HG02759 (cell line): ENCODE measurements around the gene WDFY3.

Experiments used
- ATAC-seq: cut with Tn5 transposase; IDR thresholded peaks from one replicate; pipeline ENCODE4 v1.9.1; 2021; ENCODE audit warnings: mild to moderate bottlenecking, moderate library complexity; ENCODE audit not compliant: unreplicated experiment

Gene WDFY3, protein sequence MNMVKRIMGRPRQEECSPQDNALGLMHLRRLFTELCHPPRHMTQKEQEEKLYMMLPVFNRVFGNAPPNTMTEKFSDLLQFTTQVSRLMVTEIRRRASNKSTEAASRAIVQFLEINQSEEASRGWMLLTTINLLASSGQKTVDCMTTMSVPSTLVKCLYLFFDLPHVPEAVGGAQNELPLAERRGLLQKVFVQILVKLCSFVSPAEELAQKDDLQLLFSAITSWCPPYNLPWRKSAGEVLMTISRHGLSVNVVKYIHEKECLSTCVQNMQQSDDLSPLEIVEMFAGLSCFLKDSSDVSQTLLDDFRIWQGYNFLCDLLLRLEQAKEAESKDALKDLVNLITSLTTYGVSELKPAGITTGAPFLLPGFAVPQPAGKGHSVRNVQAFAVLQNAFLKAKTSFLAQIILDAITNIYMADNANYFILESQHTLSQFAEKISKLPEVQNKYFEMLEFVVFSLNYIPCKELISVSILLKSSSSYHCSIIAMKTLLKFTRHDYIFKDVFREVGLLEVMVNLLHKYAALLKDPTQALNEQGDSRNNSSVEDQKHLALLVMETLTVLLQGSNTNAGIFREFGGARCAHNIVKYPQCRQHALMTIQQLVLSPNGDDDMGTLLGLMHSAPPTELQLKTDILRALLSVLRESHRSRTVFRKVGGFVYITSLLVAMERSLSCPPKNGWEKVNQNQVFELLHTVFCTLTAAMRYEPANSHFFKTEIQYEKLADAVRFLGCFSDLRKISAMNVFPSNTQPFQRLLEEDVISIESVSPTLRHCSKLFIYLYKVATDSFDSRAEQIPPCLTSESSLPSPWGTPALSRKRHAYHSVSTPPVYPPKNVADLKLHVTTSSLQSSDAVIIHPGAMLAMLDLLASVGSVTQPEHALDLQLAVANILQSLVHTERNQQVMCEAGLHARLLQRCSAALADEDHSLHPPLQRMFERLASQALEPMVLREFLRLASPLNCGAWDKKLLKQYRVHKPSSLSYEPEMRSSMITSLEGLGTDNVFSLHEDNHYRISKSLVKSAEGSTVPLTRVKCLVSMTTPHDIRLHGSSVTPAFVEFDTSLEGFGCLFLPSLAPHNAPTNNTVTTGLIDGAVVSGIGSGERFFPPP (N-terminal part only)

DNA sequence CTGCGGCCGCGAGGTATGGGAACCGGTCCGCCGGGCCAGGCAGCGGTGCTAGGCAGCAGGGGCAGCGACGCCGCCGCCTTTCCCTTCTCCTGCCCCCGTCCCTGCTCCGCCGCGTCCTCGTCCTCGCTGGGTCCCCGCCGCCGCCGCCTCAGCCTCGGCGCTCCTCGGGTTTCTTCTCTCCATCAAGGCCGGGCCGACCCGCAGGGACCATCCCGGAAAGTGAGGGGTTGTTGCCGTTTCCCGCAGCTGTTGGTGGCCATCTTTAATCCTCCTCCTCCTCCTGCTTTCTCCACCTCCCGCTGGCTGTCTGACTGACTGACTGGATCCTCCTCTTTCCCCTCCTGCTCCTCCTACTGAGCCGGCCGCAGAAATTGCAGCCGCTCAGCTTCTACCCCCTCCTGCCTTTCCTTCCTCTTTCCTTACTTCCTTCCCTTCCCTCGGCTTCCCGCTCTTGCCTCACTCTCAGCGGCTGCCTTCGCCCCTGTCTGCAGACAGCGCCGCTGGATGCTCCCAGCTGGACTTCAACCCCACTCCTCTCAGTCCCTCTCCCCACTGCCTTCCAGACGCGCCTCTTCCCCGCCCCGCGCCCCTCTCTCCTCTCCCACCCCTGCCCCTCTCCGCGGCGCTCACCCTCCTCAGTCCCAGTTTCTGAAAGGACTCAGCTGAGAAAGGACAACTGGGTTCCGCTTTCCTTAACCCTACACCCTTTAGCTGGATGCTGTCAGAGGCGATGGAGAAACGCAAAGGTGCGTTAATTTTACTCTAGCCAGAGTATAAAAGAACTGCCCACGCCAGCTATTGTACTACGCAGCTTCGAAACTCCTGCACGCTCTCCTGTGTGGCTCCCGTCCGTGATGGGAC lies at the start of gene WDFY3:
Gene WDFY3, minus strand, starts transcription at position 309 of the 861 bp plus-strand sequence. CDS start 106,099 bp downstream, outside the sequence.
- ATAC-seq: peak; percentile 59

DNA sequence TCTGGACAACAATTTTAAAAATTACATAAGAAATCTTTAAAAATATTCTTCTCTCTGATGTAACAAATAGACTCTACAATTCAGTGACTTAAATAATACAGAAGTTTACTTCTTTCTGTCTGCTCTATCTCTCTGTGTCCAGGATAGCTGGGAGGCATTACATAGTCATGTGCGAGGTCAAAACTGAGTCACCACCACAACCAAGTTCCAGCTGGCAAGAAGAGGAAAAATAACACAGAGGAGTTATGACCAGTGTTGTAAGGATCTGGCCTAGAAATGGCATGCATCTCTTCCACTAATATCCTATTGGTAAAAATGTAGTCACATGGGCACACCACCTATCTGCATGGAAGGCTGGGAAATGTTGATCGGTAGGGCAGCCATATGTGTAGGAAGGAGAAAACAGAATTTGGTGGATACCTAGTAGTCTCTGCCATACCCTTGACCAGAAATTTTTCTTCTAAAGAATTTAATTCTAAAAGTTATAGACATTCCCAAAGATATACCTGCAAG lies 39.4 kb upstream of the WDFY3 start:
- no peak for ATAC-seq

DNA sequence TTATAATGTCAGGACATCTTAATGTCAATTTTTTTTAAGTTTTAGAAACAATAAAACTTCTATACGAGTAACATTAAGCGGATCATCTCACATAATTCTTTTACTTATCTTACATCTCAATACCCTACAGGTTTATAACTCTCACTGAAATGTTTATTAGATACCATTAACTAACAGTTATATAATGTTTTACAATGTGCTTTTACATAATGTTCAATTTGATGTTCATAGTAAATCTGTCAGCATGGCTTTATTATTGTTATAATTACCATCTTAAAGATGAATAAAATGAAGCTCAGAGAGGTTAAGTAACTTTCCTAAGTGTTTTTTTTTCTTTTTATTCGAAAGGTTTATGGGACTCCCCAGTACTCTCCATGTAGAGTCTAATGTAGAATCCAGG lies 33.9 kb upstream of the WDFY3 start:
- no peak for ATAC-seq

DNA sequence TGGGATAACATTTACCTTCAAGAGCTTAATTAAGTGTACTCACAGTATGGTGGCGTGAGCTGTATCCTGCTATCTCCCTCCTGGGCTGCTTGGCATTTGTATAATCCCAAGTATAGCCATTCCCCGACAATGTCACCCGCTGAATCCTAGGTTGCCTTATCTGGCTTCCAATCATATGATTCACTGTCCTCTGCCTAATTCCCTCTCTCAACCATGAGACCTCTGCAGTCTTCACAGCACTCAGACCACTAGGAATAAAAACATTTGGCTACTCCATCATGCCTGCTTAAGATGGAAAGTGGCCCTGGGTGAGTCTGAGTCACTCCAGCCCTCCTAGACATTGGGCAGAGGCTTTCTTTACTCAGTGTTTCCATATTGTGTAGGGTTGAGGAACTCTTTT lies 28.9 kb upstream of the WDFY3 start:
- ATAC-seq: no peak

DNA sequence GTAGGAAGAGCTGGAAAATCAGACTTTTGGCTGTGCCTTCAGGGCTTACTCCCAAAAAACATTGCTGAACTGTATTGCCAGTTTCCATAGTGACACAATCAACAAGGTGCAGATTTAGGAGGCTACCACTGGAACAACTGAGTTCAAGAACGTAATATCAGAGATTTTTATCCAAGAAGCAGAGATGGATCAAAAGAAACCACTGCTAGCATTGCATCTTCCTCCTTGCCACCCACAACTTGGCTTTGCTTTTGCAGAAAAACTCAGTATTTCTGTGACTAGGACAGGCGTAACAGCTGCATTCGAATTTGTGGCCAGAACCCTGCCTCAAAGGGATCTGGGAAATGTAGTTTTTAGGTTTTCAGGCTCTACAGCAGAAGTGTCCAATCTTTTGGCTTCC lies 27.8 kb upstream of the WDFY3 start:
- no peak for ATAC-seq

DNA sequence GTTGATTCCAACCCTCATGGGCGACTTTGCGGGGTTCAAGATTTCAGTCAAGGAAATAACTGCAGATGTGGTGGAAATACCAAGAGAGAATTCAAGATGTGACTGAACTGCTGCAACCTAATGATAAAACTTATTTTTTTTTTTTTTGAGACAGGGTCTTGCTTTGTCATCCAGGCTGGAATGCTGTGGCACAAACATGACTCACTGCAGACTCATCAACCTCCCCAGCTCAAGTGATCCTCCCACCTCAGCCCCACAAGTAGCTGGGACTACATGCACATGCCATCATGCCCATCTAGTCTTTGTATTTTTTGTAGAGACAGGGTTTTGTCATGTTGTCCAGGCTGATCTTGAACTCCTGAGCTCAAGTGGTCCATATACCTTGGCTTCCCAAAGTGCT lies 19.5 kb upstream of the WDFY3 start:
- no peak for ATAC-seq

DNA sequence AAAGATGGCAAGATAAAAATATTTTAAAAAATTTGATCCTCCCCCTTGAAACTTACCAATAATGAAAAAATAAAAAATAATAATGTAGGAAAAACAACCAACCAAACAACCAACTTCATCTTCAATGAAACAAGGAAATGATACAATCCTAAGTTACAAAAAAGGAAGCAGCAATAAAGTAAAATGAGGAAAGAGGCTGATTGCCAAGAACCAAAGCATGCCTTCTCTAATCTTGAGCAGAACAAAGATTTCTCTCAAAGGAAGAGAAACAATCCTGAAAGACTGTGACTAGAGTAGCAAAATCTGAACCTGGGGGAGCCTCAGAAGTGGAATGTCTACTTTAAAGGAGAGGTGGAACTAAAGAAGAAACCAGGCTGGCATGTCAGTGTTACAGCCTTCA lies 10.9 kb upstream of the WDFY3 start:
- ATAC-seq: no peak

DNA sequence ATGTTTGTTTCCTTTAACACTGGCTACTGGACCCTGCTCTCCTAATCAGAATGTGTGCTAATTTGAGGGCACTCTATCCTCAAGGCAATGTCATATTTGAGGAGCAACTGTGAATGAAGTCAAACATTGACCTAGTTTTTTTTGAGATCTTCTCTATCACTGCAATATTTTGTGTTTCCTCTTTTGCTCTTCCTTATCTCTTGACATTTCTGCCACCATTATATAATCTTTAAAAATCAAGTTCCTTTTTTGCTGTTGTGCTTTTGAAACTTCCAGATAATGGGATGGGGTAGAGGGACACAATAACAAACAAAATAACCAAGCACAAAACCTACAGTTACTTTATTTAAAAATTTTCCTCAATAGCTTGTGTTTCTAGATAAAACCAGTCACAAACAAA lies 7.4 kb upstream of the WDFY3 start:
- ATAC-seq: no peak

DNA sequence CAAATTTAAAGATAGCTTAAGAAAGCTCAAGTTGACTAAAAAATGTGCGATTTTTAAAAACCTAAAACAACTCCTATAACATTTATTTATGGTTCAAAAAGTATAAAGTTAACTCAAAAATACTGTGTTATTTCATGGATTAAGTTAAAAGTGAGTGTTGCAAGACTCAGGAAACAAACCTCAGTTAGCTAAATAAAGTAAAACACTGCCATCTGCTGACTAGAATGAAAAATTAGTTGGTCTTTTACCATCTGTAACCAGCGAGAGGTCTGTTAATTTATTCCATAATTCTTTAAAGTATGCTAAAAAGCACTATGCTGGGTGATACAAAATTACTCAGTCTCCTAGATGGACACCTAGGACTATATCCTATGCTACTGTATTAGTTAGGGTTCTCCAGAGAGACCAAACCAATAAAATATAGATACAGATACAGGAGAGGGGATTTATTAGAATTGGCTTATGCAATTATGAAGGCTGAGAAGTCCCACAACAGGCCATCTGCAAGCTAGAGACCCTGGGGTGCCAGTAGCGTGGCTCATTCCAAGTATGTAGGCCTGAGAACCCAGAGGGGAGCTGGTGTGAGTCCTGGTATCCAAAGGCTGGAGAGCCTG lies 4.9 kb upstream of the WDFY3 start:
- no peak for ATAC-seq

DNA sequence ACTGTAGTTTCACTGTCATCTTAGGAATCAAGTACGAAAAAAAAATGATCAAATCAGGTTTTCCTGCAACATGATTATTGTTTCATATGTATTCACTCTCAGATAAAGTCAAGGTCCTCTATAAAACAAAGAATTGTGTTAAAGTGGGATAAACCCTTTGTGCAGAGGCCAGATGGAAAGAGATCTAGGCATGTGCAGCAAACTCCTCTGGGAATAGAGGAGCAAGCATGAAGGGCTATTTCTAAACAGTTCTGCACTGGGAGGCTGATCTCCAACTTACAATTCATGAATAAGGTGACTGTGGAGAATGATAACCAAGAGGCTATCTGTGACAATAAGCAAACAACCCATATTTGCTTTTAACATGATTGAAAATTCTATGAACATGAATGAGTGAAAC lies 2.4 kb upstream of the WDFY3 start:
- ATAC-seq: no peak

DNA sequence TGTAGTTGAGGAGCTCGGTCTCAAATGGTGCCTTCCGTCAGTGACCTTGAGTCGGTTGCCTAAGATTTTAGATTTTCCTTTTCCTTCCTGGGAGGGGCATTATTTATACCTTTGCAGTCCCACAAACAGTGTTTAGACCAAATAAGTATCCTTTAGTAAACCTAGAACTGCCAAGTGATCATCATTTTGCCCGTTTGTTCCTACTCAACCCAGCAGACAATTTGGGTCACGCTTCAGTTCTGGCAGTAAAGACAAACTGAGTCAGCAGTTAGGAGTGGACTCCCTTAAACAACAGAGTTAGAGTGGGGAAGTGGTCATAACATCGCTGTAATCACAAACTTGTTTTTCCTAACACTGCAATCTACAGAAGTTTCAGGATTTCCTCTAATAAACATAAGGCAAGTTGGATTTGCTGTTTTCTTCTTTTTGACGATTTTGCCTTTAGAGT lies 777 bp upstream of the WDFY3 start:
- no peak for ATAC-seq

DNA sequence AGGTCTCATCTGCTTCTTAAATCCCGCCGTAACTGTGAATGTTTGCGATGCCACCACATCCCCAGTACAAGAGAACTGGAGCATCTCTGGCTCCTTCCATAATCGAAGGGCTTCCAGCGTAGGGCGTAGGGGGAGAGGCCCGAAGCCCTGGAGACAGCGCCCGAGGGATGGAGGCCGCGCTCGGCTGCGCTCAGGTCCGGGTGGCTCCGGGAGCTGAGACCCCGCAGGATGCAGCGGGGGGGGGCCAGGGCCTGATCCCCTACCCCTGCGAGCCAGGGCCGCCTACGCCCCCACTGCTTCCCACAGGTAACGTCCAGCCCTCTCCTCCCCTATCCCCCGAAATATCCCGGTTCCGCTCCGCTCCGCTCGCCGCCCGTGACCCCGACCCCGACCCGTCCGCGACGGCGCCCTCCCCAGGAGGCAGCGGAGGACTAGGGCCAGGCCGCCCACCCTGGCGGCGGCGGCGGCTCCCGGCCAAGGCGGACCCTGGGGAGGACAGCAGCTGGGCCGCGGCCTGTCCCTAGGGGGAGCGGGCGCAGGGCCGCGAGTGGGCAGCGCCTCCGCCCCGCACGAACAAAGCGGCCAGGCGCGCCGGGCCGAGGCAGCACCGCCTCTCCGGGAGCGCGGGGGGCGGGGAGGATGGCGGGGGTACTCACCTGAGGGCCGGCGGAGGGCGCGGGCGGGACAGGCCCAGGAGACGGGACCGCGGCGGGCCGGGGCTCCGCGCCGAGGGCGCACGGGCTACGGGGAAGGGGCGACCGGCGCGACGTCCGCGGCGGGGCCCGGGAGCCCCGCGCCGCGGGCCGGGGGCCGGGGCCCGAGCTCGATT lies 723 bp downstream of the WDFY3 start:
- peak; percentile 35 for ATAC-seq

DNA sequence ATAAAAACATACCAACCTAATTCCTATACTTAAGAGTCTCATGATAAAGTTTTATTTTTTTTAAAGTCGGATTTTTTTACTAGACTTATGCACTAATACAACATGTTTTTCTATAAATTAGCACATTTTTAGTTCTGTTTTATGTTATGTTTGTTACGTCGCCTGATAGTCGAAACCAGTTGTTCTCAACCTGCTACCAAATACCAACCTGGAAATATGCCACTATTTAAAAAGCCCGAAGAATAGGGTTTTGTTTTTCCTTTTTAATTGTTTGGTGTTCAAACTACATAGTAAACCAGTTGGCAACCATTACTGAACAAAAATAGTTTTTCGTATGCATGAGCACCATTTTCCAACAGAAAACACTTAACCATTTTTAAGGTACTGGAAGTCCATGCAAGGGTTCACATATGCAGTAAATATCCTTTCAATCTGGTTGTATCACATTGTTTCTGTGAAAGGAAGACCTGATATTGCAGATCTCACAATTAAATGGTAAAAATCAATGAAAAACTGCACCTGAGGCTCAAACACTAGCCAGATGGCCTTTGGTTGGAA lies 1.4 kb downstream of the WDFY3 start:
- ATAC-seq: no peak

DNA sequence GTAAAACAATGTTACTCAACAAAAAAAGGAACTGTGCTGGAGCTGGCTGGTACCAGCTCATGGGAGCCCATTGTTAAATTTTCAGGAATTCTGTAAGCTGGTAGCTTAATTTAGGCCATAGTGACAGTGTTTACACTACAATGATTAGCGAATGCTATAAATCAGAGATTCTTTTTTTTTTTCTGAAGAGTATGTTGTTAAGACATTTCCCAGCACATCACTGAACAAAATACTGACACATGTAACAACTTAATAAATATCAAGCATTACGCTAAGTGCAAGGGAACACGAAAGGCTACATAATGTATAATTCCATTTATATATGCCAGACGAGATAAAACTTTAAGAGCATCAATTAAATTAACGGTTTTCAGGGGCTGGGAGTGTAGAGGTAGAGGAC lies 4.4 kb downstream of the WDFY3 start:
- no peak for ATAC-seq

DNA sequence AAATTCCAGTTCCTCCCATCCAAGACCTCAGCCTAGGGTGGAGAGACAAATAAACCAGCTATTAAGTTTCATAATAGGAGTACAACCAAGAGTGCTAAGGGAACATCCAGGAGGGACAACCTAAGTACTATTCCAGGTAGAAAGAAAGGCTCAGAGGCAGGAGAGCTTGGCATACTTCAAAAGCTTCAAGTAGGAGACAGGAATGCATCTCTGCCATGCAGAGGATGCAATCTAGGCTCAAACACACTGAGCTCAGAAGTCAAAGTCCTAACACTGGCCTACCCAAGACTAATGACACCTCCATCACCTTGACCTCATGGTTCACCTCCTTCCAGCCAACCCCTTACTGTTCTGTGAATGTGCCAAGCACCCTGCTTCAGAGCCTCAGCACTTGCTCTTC lies 8.1 kb downstream of the WDFY3 start:
- ATAC-seq: no peak

DNA sequence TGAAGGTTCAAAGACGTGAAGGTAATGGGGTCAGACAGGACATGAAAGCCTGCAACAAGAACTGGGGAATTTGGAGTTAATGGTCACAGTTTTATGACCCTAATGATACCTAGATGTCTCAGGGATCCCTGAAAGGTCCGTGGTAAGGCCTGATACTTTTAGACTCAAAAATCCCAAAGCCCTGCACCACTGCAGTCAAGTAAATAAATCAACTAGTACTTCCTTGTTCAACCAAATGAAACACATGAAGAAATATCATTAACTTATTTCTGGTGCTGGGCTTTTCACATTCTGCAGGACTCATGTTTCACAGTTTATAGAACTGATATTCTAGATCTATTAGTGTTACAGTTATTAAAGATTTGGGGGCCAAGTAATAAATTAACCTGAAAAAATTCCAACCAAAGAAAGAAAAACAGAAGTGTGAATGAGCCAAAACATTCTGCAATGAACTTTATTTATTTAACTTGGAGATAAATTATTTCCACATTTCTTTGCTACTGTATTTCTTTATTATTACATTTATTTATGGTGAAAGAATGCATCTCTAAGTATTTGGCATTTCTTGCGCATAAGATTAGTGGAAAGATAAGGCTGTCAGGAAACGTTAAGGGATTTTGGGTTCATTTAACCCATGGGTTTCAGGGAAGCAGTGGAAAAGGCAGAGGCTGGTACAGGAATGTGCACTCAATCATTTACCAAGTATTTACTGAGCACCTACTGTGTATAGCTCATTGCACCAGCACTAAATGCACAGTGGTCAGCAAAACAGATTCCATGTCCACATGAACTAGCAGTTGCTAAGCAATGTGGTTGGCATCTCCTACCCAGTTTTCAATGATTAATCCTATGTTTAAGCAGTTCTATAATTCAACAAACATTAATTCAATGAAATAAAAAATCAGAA lies 8.7 kb downstream of the WDFY3 start:
- ATAC-seq: no peak

DNA sequence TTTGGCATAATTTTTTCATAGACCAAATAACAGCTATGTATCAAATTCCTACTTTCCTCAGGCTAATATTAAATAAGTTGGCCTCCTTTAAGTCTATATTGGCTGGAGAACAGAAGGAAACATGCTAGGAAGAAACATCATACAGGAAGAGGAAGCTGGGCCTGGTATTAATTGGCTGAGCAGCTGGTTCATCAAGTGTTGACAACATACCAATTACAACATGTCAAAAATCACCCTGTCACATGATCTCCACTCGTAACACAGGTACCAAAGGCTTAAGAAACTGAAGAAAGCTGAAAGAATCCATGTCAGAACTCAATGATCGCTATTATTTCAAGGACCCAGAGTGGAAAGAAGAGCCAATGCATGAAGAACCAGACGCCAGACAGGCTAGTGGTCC lies 10.5 kb downstream of the WDFY3 start:
- ATAC-seq: no peak
